IMR-90 (cell line): ENCODE data around the gene FLYWCH1. TPM values are rescaled to one million over a fixed set of nuclear protein-coding genes. Genes with fewer than 3 reads are reported as not detected.

Source experiments
- ATAC-seq: fragments of 200-7000 bp; cut with Tn5 transposase; 2 replicates; pipeline ENCODE4 v1.9.1; 2020; ENCODE audit warnings: low read depth, mild to moderate bottlenecking, moderate library complexity
- BruUV-seq: library from RNA; stranded (reverse); fragments of 400-500 nt; replicated peaks from 2 replicates; lab custom pipeline; 2021; lab: Mats Ljungman, UMichigan
- CTCF ChIA-PET: fragments of 300-600 bp; formaldehyde crosslinking; extraction: SDS; loops from one replicate; lab custom pipeline; 2021; ENCODE audit warnings: antibody characterized with exemption; lab: Yijun Ruan, JAX
- POLR2A ChIA-PET: fragments of 300-600 bp; sonication (Branson Sonifier 250); formaldehyde crosslinking; loops from one replicate; lab custom pipeline; 2022; ENCODE audit warnings: antibody characterized with exemption; ENCODE audit not compliant: unreplicated experiment; lab: Charles Lee
- DNase-seq: peaks from one replicate; pipeline ENCODE4 v3.0.0; 2013
- H2AFZ ChIP-seq: replicated peaks from 2 replicates; pipeline ENCODE3; 2013; ENCODE audit warnings: low read length, mild to moderate bottlenecking; ENCODE audit not compliant: poor library complexity
- H2AK5ac ChIP-seq: 2 replicates; pipeline ENCODE4 v1.6.1; 2013; ENCODE audit warnings: low read depth, low read length, inconsistent platforms
- H2AK9ac ChIP-seq: replicated peaks from 2 replicates; pipeline ENCODE3; 2013; ENCODE audit warnings: mild to moderate bottlenecking, low read depth, low read length, moderate library complexity; ENCODE audit not compliant: poor library complexity
- H2BK120ac ChIP-seq: 2 replicates; pipeline ENCODE4 v1.6.1; 2013; ENCODE audit warnings: low read depth, low read length, inconsistent platforms
- H2BK15ac ChIP-seq: 3 replicates; pipeline ENCODE4 v1.6.1; 2013; ENCODE audit warnings: low read depth, low read length, inconsistent platforms
- H2BK20ac ChIP-seq: 2 replicates; pipeline ENCODE4 v1.6.1; 2013; ENCODE audit warnings: low read depth, mild to moderate bottlenecking, inconsistent platforms, low read length, moderate library complexity
- H2BK5ac ChIP-seq: 2 replicates; pipeline ENCODE4 v1.6.1; 2013; ENCODE audit warnings: mild to moderate bottlenecking, low read depth, low read length, inconsistent platforms; ENCODE audit not compliant: poor library complexity, severe bottlenecking
- H3K14ac ChIP-seq: replicated peaks from 2 replicates; pipeline ENCODE4 v1.6.1; 2013; ENCODE audit warnings: low read depth, low read length, inconsistent platforms
- H3K18ac ChIP-seq: 2 replicates; pipeline ENCODE4 v1.6.1; 2013; ENCODE audit warnings: low read depth, low read length, control low read depth
- H3K23ac ChIP-seq: 2 replicates; pipeline ENCODE4 v1.6.1; 2013; ENCODE audit warnings: low read depth, low read length, inconsistent platforms
- H3K27ac ChIP-seq: 2 replicates; pipeline ENCODE4 v1.5.1; 2013; ENCODE audit warnings: mild to moderate bottlenecking, control low read depth, low read length; ENCODE audit not compliant: insufficient read depth
- H3K27me3 ChIP-seq: 2 replicates; pipeline ENCODE4 v1.6.1; 2013; ENCODE audit warnings: low read length; ENCODE audit not compliant: control insufficient read depth, insufficient read depth
- H3K36me3 ChIP-seq: 2 replicates; pipeline ENCODE4 v1.6.1; 2013; ENCODE audit warnings: low read length, mixed read lengths; ENCODE audit not compliant: control insufficient read depth, insufficient read depth
- H3K4ac ChIP-seq: 2 replicates; pipeline ENCODE4 v1.6.1; 2013; ENCODE audit warnings: low read depth, low read length, inconsistent platforms
- H3K4me1 ChIP-seq: 2 replicates; pipeline ENCODE4 v1.6.1; 2013; ENCODE audit warnings: low read length, mixed read lengths; ENCODE audit not compliant: control insufficient read depth, insufficient read depth
- H3K4me2 ChIP-seq: 2 replicates; pipeline ENCODE4 v1.6.1; 2013; ENCODE audit warnings: low read depth, mild to moderate bottlenecking, control low read depth, low read length, moderate library complexity
- H3K4me3 ChIP-seq: 2 replicates; pipeline ENCODE4 v1.5.1; 2013; ENCODE audit warnings: low read depth, mild to moderate bottlenecking, control low read depth, low read length, moderate library complexity; ENCODE audit not compliant: insufficient read depth
- H3K56ac ChIP-seq: 2 replicates; pipeline ENCODE4 v1.6.1; 2013; ENCODE audit warnings: low read length, inconsistent platforms; ENCODE audit not compliant: insufficient read depth; ENCODE audit errors: extremely low read depth
- H3K79me1 ChIP-seq, 2 experiments: 2 replicates each; pipeline ENCODE4 v1.6.1; 2013; ENCODE audit warnings: low read length in 2 of 2, inconsistent platforms in 1 of 2, low read depth in 1 of 2
- H3K9ac ChIP-seq: 2 replicates; pipeline ENCODE4 v1.6.1; 2013; ENCODE audit warnings: low read depth, low read length, control low read depth
- H3K9me1 ChIP-seq: 2 replicates; pipeline ENCODE4 v1.6.1; 2013; ENCODE audit warnings: low read length, inconsistent platforms; ENCODE audit not compliant: insufficient read depth
- H3K9me3 ChIP-seq: 2 replicates; pipeline ENCODE4 v1.6.1; 2013; ENCODE audit warnings: low read length; ENCODE audit not compliant: control insufficient read depth, insufficient read depth
- H4K20me1 ChIP-seq: 2 replicates; pipeline ENCODE4 v1.6.1; 2013; ENCODE audit warnings: low read length, inconsistent platforms; ENCODE audit not compliant: insufficient read depth
- H4K5ac ChIP-seq: 2 replicates; pipeline ENCODE4 v1.6.1; 2013; ENCODE audit warnings: mild to moderate bottlenecking, low read depth, low read length, control low read depth
- H4K8ac ChIP-seq, 2 experiments: 2 replicates each; pipeline ENCODE4 v1.6.1; 2013; ENCODE audit warnings: low read depth in 2 of 2, low read length in 2 of 2, control low read depth in 1 of 2, inconsistent platforms in 1 of 2
- H4K91ac ChIP-seq: 2 replicates; pipeline ENCODE4 v1.6.1; 2013; ENCODE audit warnings: low read depth, low read length, inconsistent platforms; ENCODE audit not compliant: insufficient read depth
- BHLHE40 ChIP-seq: fragments of 150-350 bp; IDR thresholded peaks from 2 replicates; pipeline ENCODE4 v1.6.1; 2016; ENCODE audit warnings: mild to moderate bottlenecking, low read depth, low read length
- CHD1 ChIP-seq: IDR thresholded peaks from 2 replicates; pipeline ENCODE4 v1.6.1; 2012; ENCODE audit warnings: low read depth, low read length, improper control_type of control experiment
- FOS ChIP-seq: fragments of 150-350 bp; IDR thresholded peaks from 2 replicates; pipeline ENCODE4 v1.6.1; 2016; ENCODE audit warnings: low read depth, low read length
- RCOR1 ChIP-seq: IDR thresholded peaks from 2 replicates; pipeline ENCODE4 v1.6.1; 2012; ENCODE audit warnings: mild to moderate bottlenecking, low read length, improper control_type of control experiment; ENCODE audit not compliant: insufficient replicate concordance
- SMC3 ChIP-seq: fragments of 150-350 bp; IDR thresholded peaks from 2 replicates; pipeline ENCODE4 v1.6.1; 2016; ENCODE audit warnings: low read depth, mild to moderate bottlenecking, antibody characterized with exemption, low read length, moderate library complexity
- WGBS, 2 experiments: methylation state at CpG; one replicate each; pipeline versions ENCODE4 v1.1.5 to v1.1.7; 2013; ENCODE audit warnings: missing lambda C conversion rate in 2 of 2; ENCODE audit not compliant: insufficient read length in 1 of 2; ENCODE audit errors: extremely low coverage in 2 of 2; 5-methylcytosine and 5-hydroxymethylcytosine counted together
- dilution Hi-C: fragments of 300-500 bp; cut with HindIII; formaldehyde crosslinking; loops from one replicate; pipeline ENCODE4 v1.14.3; 2018; ENCODE audit warnings: low sequenced_read_pairs; ENCODE audit not compliant: unreplicated experiment
- in situ Hi-C: fragments of 300-500 bp; cut with MboI; formaldehyde crosslinking; loops from 3 replicates; pipeline ENCODE4 v1.14.3; 2019; ENCODE audit warnings: low sequenced_read_pairs, inconsistent platforms, mixed read lengths
- intact Hi-C: fragments of 100-400 bp; cut with micrococcal nuclease; formaldehyde crosslinking; loops from 2 replicates; pipeline ENCODE4 v1.10.0; 2022
- polyA plus RNA-seq, 3 experiments: library from polyadenylated mRNA; depleted of rRNA; stranded (reverse); fragments of >200 nt; gene quantifications; 2 replicates each; pipeline ENCODE4 v1.2.3, GENCODE V29; 2012; ENCODE audit warnings: low replicate concordance in 1 of 3
- total RNA-seq: library from RNA; depleted of rRNA; stranded (reverse); fragments of >200 nt; gene quantifications from 2 replicates; pipeline ENCODE4 v1.2.3, GENCODE V29; 2012

The FLYWCH1 gene
- total and polyA plus RNA-seq, 2 of the 4 experiments (the other 2 are of a cell fraction) = 14.3 to 25.2 TPM

DNA sequence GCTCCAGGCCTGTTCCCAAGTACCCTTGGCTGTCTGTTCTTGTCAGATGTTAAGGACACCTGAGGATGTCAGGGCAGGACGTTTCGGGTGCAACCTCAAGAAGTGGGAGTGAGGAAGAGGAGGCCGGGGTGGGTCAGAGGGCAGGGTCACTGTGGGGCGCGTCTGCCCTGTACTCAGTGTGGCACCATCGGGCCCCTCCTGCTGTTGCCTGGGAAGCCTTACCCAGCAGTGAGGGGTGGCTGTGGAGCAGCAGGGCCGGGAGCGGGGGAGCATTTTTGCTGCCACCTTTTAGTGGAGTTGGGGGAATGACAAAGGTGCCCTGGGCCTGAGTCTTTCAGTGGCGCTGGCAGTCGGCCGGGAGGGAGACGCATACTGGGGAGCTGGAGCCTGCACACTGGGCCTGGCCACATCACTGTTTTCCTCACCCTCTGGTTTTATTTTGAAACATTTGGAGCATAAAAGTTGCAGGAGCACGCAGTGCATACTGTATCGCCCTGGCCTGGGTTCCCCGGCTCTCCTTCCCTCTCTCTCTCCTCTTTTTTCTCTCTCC, 11.1 kb upstream of the FLYWCH1 start:
- Histone ChIP-seq H3K27ac (no peak overlapping the region), H2BK20ac (no peak overlapping the region), H3K4me3 (no peak overlapping the region), H3K9ac (no peak overlapping the region), H3K36me3 (peaks cover 32% of the 10 kb centered on the region), H4K20me1 (peaks cover 7% of the 10 kb centered on the region; the same call in 1 of the 2 replicates), H3K4ac (no peak overlapping the region), H3K4me2 (no peak overlapping the region), H3K27me3 (no peaks in the 10 kb centered on the region), H2AK9ac (no peak overlapping the region), H3K9me3 (no peaks in the 10 kb centered on the region), H3K4me1 (peaks cover 5% of the 10 kb centered on the region), H4K91ac (no peak overlapping the region), H3K9me1 (peaks cover 6% of the 10 kb centered on the region), H2BK120ac (no peak overlapping the region), H3K23ac (no peak overlapping the region), H2AK5ac (no peak overlapping the region), H4K5ac (no peak overlapping the region), H2BK15ac (no peak overlapping the region), H2AFZ (no peak overlapping the region), H3K14ac (no peak overlapping the region), H3K56ac (no peak overlapping the region), H3K79me1 (peaks cover 2 to 16% of the 10 kb centered on the region in 2 experiments; a peak in 2 of 4 replicates), H2BK5ac (no peak overlapping the region), H4K8ac (no peak overlapping the region), H3K18ac (no peak overlapping the region)
- ChIA-PET POLR2A (no interaction called here), CTCF (no interaction called here)
- in situ Hi-C loops = no loop called here
- DNase-seq (no peak), ATAC-seq (no peak)
- WGBS, 2 experiments = 100% methylated on average over 1 of the region's 15 CpGs; no CpG with 5 or more reads in 1 of the 2 experiments
- dilution Hi-C loops = no loop called here
- TF ChIP-seq FOS (no peak), BHLHE40 (no peak), RCOR1 (no peak), CHD1 (no peak), SMC3 (no peak)
- intact Hi-C loops = no loop called here
- no TSS peak for BruUV-seq
